Transverse colon (tissue), 4 donors: ENCODE data around the gene SLC27A4.

Experiments used
- CTCF ChIP-seq, 5 experiments: fragments of 200-600 bp in 3 of 5; fragments of 450-650 bp in 2 of 5; sonication (generic) in 3 of 5; IDR thresholded peaks; 1 replicate in 2 of 5; 2 replicates in 3 of 5; pipeline ENCODE4 v1.5.1; 2016 to 2017; ENCODE audit warnings: antibody characterized with exemption in 5 of 5, inconsistent platforms in 3 of 5, mild to moderate bottlenecking in 2 of 5, moderate library complexity in 1 of 5
- EP300 ChIP-seq: sonication (generic); formaldehyde crosslinking; IDR thresholded peaks from one replicate; pipeline ENCODE4 v1.6.1; 2017; ENCODE audit warnings: antibody characterized with exemption, low read depth
- POLR2A ChIP-seq: fragments of 450-650 bp; IDR thresholded peaks from one replicate; pipeline ENCODE4 v1.6.1; 2016; ENCODE audit warnings: antibody characterized with exemption, mild to moderate bottlenecking, moderate library complexity
- POLR2AphosphoS5 ChIP-seq, 3 donors: sonication (generic); formaldehyde crosslinking; IDR thresholded peaks; one replicate each; pipeline ENCODE4 v1.6.1; 2016; ENCODE audit warnings: antibody characterized with exemption in 3 of 3

- TF ChIP-seq CTCF (IDR thresholded peaks at IDR 0.05) (no peak), POLR2A (no peak), POLR2AphosphoS5 (IDR thresholded peaks at IDR 0.05) (no peak), EP300 (no peak)
Observed at GRCh38 chr9:128293091-128293490, 47.2 kb upstream of the SLC27A4 start.
